Fibroblast of lung (primary cell): ENCODE data around the gene SLC9A8. TPM values are rescaled to one million over a fixed set of nuclear protein-coding genes. Genes with fewer than 3 reads are reported as not detected.
A peak's percentile ranks its signal among the peaks of the same experiment; 100 is the strongest.

Experiments used
- DNase-seq, 2 donors: peaks; one replicate each; pipeline versions ENCODE4 v3.0.0 to v3.0.0-alpha.2; 2010; ENCODE audit warnings: low read depth in 2 of 2
- H2AFZ ChIP-seq: 2 replicates; pipeline ENCODE4 v1.5.1; 2012; ENCODE audit warnings: low read length, control low read depth, inconsistent platforms
- H3K27ac ChIP-seq: 2 replicates; pipeline ENCODE4 v1.5.1; 2011; ENCODE audit warnings: low read length, control low read depth; ENCODE audit not compliant: insufficient read depth
- H3K27me3 ChIP-seq: 2 replicates; pipeline ENCODE4 v1.5.1; 2011; ENCODE audit warnings: mild to moderate bottlenecking, low read length; ENCODE audit not compliant: control insufficient read depth, insufficient read depth
- H3K36me3 ChIP-seq: 2 replicates; pipeline ENCODE4 v1.5.1; 2011; ENCODE audit warnings: low read length; ENCODE audit not compliant: control insufficient read depth, insufficient read depth
- H3K4me1 ChIP-seq: 2 replicates; pipeline ENCODE4 v1.5.1; 2011; ENCODE audit warnings: low read length; ENCODE audit not compliant: control insufficient read depth, insufficient read depth; ENCODE audit errors: extremely low read depth
- H3K4me2 ChIP-seq: 2 replicates; pipeline ENCODE4 v1.5.1; 2011; ENCODE audit warnings: low read length, control low read depth; ENCODE audit not compliant: insufficient read depth; ENCODE audit errors: extremely low read depth
- H3K4me3 ChIP-seq, 4 experiments: fragments of 200-600 bp in 1 of 4; sonication (generic) in 1 of 4; replicated peaks in 1 of 4; 2 replicates each; pipeline ENCODE4 v1.5.1; 2011 to 2016; ENCODE audit warnings: low read length in 4 of 4, low read depth in 3 of 4, mild to moderate bottlenecking in 3 of 4, control low read depth in 2 of 4, inconsistent platforms in 1 of 4, mixed read lengths in 1 of 4; ENCODE audit not compliant: insufficient read depth in 1 of 4; ENCODE audit errors: control extremely low read depth in 1 of 4
- H3K79me2 ChIP-seq: 2 replicates; pipeline ENCODE4 v1.5.1; 2012; ENCODE audit warnings: mild to moderate bottlenecking, low read length, inconsistent platforms; ENCODE audit not compliant: control insufficient read depth, insufficient read depth
- H3K9ac ChIP-seq: 2 replicates; pipeline ENCODE4 v1.5.1; 2011; ENCODE audit warnings: mild to moderate bottlenecking, low read length, control low read depth; ENCODE audit not compliant: insufficient read depth
- H3K9me3 ChIP-seq: 2 replicates; pipeline ENCODE4 v1.5.1; 2012; ENCODE audit warnings: low read depth, low read length; ENCODE audit not compliant: control insufficient read depth, insufficient read depth
- H4K20me1 ChIP-seq: 2 replicates; pipeline ENCODE4 v1.5.1; 2011; ENCODE audit warnings: low read length; ENCODE audit not compliant: control insufficient read depth, insufficient read depth; ENCODE audit errors: extremely low read depth
- CTCF ChIP-seq, 2 donors: IDR thresholded peaks in 1 of 2; conservative IDR thresholded peaks in 1 of 2; 1 replicate in 1 of 2; 2 replicates in 1 of 2; pipeline ENCODE4 v1.5.1; 2011 to 2012; ENCODE audit warnings: low read length in 2 of 2, control low read depth in 1 of 2, inconsistent platforms in 1 of 2, low read depth in 1 of 2, mild to moderate bottlenecking in 1 of 2
- EZH2 ChIP-seq: IDR thresholded peaks from 2 replicates; pipeline ENCODE4 v1.5.1; 2012; ENCODE audit warnings: low read length, control low read depth, mild to moderate bottlenecking; ENCODE audit errors: missing control alignments
- polyA plus RNA-seq, 2 donors: library from polyadenylated mRNA; depleted of rRNA in 1 of 2; stranded (reverse) in 1 of 2; unstranded in 1 of 2; fragments of >200 nt; gene quantifications; 2 replicates each; pipeline ENCODE4 v1.2.1, GENCODE V29; 2011 to 2012; ENCODE audit warnings: missing spikeins in 1 of 2
- total RNA-seq: library from RNA; depleted of rRNA; stranded (reverse); fragments of >200 nt; gene quantifications from 2 replicates; pipeline ENCODE4 v1.2.1, GENCODE V29; 2014

The SLC9A8 gene
- total and polyA plus RNA-seq, 2 donors (not counting 1 experiment from before 2014, with no cell fraction given): 2.4 to 15.5 TPM

GRCh38 chr20:49872056-49872455, 59.4 kb downstream of the SLC9A8 start:
- Histone ChIP-seq H3K27ac (no peak overlapping the region), H3K79me2 (no peaks in the 10 kb centered on the region), H3K27me3 (no peaks in the 10 kb centered on the region), H3K9me3 (no peaks in the 10 kb centered on the region), H3K36me3 (no peaks in the 10 kb centered on the region), H3K9ac (no peak overlapping the region), H2AFZ (no peak overlapping the region), H3K4me2 (no peak overlapping the region), H4K20me1 (no peaks in the 10 kb centered on the region), H3K4me1 (no peaks in the 10 kb centered on the region), H3K4me3 (no peak overlapping the region)
- DNase-seq: no peak
- TF ChIP-seq CTCF (conservative IDR thresholded peaks at IDR 0.05 in 1 of 2, IDR thresholded peaks at IDR 0.05 in 1 of 2; ENCODE audit: low read depth in 1 of 2, low read length in 2 of 2) (no peak), EZH2 (no peak)

- no peak overlapping the region for H3K4me2 ChIP-seq
- DNase-seq: no peak
- H3K4me3 ChIP-seq: no peak overlapping the region
- no peak overlapping the region for H3K9ac ChIP-seq
- no peak for TF ChIP-seq CTCF (conservative IDR thresholded peaks at IDR 0.05 in 1 of 2, IDR thresholded peaks at IDR 0.05 in 1 of 2; ENCODE audit: low read depth in 1 of 2, low read length in 2 of 2)
- TF ChIP-seq EZH2: no peak
- H3K27me3 ChIP-seq: no peaks in the 10 kb centered on the region
- H3K36me3 ChIP-seq: no peaks in the 10 kb centered on the region
- no peaks in the 10 kb centered on the region for H3K9me3 ChIP-seq
- H3K27ac ChIP-seq: no peak overlapping the region
- no peaks in the 10 kb centered on the region for H4K20me1 ChIP-seq
- no peak overlapping the region for H2AFZ ChIP-seq
- no peaks in the 10 kb centered on the region for H3K79me2 ChIP-seq
- no peaks in the 10 kb centered on the region for H3K4me1 ChIP-seq
Observed at GRCh38 chr20:49874696-49875095, 62.1 kb downstream of the SLC9A8 start.

GRCh38 chr20:49877386-49877921, 64.8 kb downstream of the SLC9A8 start:
- H3K9ac ChIP-seq: no peak overlapping the region
- H3K4me3 ChIP-seq: no peak overlapping the region
- no peaks in the 10 kb centered on the region for H4K20me1 ChIP-seq
- no peak overlapping the region for H3K27ac ChIP-seq
- no peaks in the 10 kb centered on the region for H3K4me1 ChIP-seq
- H3K4me2 ChIP-seq: no peak overlapping the region
- peak in 1 of 2 donors; percentile 33 for DNase-seq
- no peaks in the 10 kb centered on the region for H3K79me2 ChIP-seq
- no peaks in the 10 kb centered on the region for H3K27me3 ChIP-seq
- no peaks in the 10 kb centered on the region for H3K9me3 ChIP-seq
- no peaks in the 10 kb centered on the region for H3K36me3 ChIP-seq
- H2AFZ ChIP-seq: no peak overlapping the region
- TF ChIP-seq CTCF (conservative IDR thresholded peaks at IDR 0.05 in 1 of 2, IDR thresholded peaks at IDR 0.05 in 1 of 2; ENCODE audit: low read depth in 1 of 2, low read length in 2 of 2) (no peak), EZH2 (no peak)
